ENCODE data around the gene TOM1L2. TPM values are rescaled to one million over a fixed set of nuclear protein-coding genes. Genes with fewer than 3 reads are reported as not detected.

TOM1L2 gene
- total and polyA plus RNA-seq, 12 donors: 46.4 to 331 (median 273) TPM

GRCh38 chr17:17926840-17927449 lies 45.3 kb downstream of the TOM1L2 start:
- 45% methylated on average over 5 of the region's 5 CpGs for WGBS, 2 donors
- no peak for DNase-seq
- intact Hi-C loops (cut with DNase I): loop anchor here in 1 of 10 donors (5.0 kb wide), 1 partner anchor 45 kb away; the partner anchor contains the start of genes DRC3 and TOM1L2
- peak in 4 of 8 donors; percentile 25 to 63 (median 57) for ATAC-seq
- no peak overlapping the region for H3K4me3 ChIP-seq
- H3K9me3 ChIP-seq: no peaks in the 10 kb centered on the region
- no peak for TF ChIP-seq CTCF (IDR thresholded peaks at IDR 0.05)
- no peaks in the 10 kb centered on the region for H3K36me3 ChIP-seq
- no peaks in the 10 kb centered on the region for H3K27me3 ChIP-seq
- H3K27ac ChIP-seq: peak overlapping the region; percentile 31 to 89 (median 66)
- H3K4me1 ChIP-seq: peaks cover 15 to 86% (median 66%) of the 10 kb centered on the region in 9 donors

GRCh38 chr17:17926036-17926435 lies 46.2 kb downstream of the TOM1L2 start:
- DNase-seq (no peak), ATAC-seq (no peak)
- H3K27ac ChIP-seq: peak overlapping the region in 8 of 10 donors; percentile 31 to 89 (median 72)
- H3K4me1 ChIP-seq: peaks cover 21 to 86% (median 75%) of the 10 kb centered on the region in 9 donors
- H3K4me3 ChIP-seq: no peak overlapping the region
- no peaks in the 10 kb centered on the region for H3K27me3 ChIP-seq
- H3K36me3 ChIP-seq: no peaks in the 10 kb centered on the region
- intact Hi-C loops (cut with DNase I): loop anchor here in 1 of 10 donors (5.0 kb wide), 1 partner anchor 46 kb away; the partner anchor contains the start of genes DRC3 and TOM1L2
- H3K9me3 ChIP-seq: no peaks in the 10 kb centered on the region
- WGBS, 2 donors: 53 to 66% methylated on average over 4 of the region's 4 CpGs
- no peak for TF ChIP-seq CTCF (IDR thresholded peaks at IDR 0.05)

GRCh38 chr17:17924857-17925250 lies 47.3 kb downstream of the TOM1L2 start:
- no peak for DNase-seq
- H3K27ac ChIP-seq: peak overlapping the region in 3 of 10 donors; percentile 7 to 87 (median 11)
- intact Hi-C loops (cut with DNase I): loop anchor here in 6 of 10 donors (5.0 kb wide), 5 partner anchors 38 to 112 kb away; partner anchors contain the start of genes DRC3 (in 3 of the 6), TOM1L2 (in 3 of the 6), ATPAF2 (in 1 of the 6) and GID4 (in 1 of the 6)
- TF ChIP-seq CTCF (IDR thresholded peaks at IDR 0.05): no peak
- H3K36me3 ChIP-seq: no peaks in the 10 kb centered on the region
- no peaks in the 10 kb centered on the region for H3K9me3 ChIP-seq
- H3K4me1 ChIP-seq: peaks cover 19 to 86% (median 77%) of the 10 kb centered on the region in 9 donors
- H3K27me3 ChIP-seq: no peaks in the 10 kb centered on the region
- H3K4me3 ChIP-seq: no peak overlapping the region
- ATAC-seq: no peak

- H3K4me1 ChIP-seq: peaks cover 19 to 86% (median 77%) of the 10 kb centered on the region in 9 donors
- DNase-seq (no peak), ATAC-seq (no peak)
- H3K4me3 ChIP-seq: no peak overlapping the region
- no peak for TF ChIP-seq CTCF (IDR thresholded peaks at IDR 0.05)
- intact Hi-C loops (cut with DNase I): loop anchor here in 5 of 10 donors (5.0 kb wide), 5 partner anchors 37 to 113 kb away; partner anchors contain the start of genes DRC3 (in 2 of the 5), TOM1L2 (in 2 of the 5), ATPAF2 (in 1 of the 5) and GID4 (in 1 of the 5)
- 92 to 94% methylated on average over 5 of the region's 5 CpGs for WGBS, 2 donors
- no peaks in the 10 kb centered on the region for H3K27me3 ChIP-seq
- H3K36me3 ChIP-seq: no peaks in the 10 kb centered on the region
- H3K27ac ChIP-seq: peak overlapping the region in 5 of 10 donors; percentile 7 to 87 (median 74)
- H3K9me3 ChIP-seq: no peaks in the 10 kb centered on the region
These were observed 47.9 kb downstream of the TOM1L2 start for GRCh38 chr17:17924131-17924856.

All from heart right ventricle (tissue), 16 donors.